ENCODE data around the gene UNC13C.

Gene UNC13C

GRCh38 chr15:54605556-54605955, 627.3 kb downstream of the UNC13C start:
- FAIRE-seq = no peak

DNA sequence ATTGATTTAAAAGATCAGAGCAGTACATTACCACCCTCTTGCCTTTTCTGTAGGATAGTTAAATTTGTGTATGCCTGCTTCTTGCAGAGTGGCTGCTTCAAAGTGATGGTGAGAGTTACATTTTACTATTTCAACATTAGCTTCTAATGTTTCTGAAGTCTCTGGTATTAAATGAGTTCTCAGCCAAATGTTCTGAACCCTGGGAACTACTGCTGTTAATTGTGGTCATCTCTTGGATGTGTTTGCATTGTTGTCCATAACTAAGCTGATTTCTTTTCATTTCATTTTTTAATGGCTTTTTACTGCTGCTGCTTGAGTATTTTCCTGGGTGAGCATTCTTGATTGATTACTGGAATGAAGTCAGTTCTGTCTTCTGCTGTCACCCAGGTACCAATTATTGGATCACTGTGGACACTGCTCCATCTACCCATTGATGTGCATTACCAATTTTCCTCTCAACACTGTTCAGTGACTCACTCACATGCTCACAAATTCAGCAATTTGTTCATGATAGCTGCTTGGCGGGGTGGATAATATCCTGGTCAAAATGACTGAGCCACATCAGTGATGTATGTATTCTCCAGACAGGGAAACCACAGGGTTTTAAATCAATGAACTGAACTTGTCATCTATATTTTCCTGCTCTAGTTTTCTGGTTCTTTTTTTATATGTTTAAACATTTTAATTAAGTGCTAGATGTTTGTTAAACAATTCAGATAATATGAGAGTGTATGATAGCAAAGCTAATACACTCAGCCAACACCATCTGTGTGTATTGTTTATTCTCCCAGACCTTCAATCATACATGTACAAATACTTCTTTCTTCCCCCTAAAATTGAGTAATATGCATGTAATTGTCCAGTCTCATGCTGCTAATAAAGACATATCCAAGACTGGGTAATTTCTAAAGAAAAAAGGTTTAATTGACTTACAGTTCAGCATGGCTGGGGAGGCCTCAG, 630.9 kb downstream of the UNC13C start:
- DNase-seq (ENCODE audit: insufficient read length, low spot score) (no peak), FAIRE-seq (no peak)

More at GRCh38 chr15:54605556-54605955, 627.3 kb downstream of the UNC13C start:
- no peak for DNase-seq (ENCODE audit: insufficient read length, low spot score)

- DNase-seq (ENCODE audit: insufficient read length, low spot score) (no peak), FAIRE-seq (no peak)
Measured at GRCh38 chr15:54618120-54618519, 639.9 kb downstream of the UNC13C start.

DNA sequence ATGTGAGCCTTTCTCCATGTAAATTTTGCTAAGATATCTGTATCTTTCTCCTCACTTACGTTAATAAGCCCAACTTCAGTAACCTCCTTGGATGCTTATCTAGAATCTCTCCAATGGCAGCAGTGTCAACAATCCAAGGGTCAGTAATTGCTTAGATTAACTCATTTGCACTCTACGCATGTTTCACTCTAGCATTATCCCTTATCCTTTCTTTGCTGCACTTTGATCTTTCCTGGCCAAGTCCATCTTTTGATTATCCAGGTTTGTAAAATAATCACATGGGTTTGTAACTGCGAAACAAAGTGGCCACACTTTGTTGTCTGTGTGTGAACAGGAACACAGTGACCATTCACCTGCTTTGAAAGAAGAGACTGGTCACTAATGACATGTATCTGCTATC, 640.9 kb downstream of the UNC13C start:
- FAIRE-seq (no peak), DNase-seq (ENCODE audit: insufficient read length, low spot score) (no peak)

DNA sequence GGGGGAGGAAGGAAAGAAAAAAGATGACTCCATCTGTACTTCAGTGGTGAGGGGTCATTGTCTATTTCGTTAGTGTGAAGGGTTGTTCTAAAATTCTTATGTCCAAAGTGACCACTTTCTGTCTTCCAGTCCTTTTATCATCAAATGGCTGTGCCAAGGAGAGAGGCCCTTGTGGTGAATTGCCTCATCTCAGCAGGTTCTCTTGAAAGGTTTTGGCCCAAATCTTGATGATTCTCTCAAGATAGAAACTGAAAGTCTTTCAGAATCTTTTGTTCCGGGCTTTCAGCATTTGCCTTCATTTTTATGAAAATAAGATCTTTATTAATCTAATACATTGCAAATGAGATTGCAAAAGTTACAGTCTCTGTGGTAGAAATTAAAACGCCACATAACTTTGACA, 642.7 kb downstream of the UNC13C start:
- FAIRE-seq (no peak), DNase-seq (ENCODE audit: insufficient read length, low spot score) (no peak)

- FAIRE-seq (no peak), DNase-seq (ENCODE audit: insufficient read length, low spot score) (no peak)
Measured at GRCh38 chr15:54636147-54636546, 657.9 kb downstream of the UNC13C start.

DNA sequence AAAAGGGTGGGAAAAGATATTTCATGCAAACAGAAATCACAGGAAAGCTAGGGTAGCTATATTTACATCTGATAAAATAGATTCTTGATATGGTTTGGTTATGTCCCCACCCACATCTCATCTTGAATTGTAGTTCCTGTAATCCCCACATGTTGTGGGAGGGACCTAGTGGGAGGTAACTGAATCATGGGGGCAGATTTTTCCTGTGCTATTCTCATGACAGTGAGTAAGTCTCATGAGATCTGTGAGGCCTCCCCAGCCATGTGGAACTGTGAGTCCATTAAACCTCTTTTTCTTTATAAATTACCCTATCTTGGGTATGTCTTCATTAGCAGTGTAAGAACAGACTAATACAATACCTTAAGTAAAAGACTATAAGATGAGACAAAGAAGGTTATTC, 660.4 kb downstream of the UNC13C start:
- no peak for FAIRE-seq
- no peak for DNase-seq (ENCODE audit: insufficient read length, low spot score)

GRCh38 chr15:54640873-54641272, 662.6 kb downstream of the UNC13C start:
- DNase-seq (ENCODE audit: insufficient read length, low spot score) (no peak), FAIRE-seq (no peak)

DNA sequence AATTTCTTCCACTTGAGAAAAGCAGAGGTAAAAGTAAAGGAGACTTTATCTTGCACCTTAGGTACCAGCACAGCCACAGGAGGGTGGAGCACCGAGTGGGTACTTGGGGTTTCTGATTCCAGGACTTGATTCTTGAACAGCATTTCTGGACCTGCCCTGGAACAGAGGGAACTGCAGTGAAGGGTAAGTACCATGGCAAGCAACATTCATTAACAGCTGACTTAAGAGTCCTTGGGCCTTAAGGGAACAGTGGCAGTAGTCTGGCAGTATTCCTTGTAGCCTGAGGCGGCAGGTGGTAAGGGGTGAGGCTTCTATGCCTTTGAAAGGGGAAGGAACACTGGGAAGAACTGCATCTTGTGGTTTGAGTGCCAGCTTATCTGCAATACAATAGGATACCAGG, 666.6 kb downstream of the UNC13C start:
- FAIRE-seq (no peak), DNase-seq (ENCODE audit: insufficient read length, low spot score) (no peak)

DNA sequence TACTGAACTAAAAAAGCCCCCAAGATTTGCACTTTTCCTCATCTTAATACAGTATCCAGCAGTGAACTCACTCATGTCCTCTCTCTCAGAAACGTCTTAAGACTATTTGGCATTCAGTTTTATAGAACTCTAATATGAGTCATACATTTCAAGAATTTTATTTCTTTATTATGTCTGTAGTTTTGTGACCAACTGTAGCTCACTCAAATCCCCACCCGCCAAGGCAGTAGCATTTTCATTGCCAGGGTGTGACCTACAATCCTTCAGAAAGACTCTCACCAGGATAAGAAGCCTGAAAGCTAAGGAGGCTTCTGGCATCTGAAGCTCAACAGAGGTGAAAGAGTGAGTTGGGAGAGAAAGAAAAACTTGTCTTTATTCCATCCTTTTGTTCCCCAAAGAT, 681.4 kb downstream of the UNC13C start:
- FAIRE-seq (no peak), DNase-seq (ENCODE audit: insufficient read length, low spot score) (no peak)

DNA sequence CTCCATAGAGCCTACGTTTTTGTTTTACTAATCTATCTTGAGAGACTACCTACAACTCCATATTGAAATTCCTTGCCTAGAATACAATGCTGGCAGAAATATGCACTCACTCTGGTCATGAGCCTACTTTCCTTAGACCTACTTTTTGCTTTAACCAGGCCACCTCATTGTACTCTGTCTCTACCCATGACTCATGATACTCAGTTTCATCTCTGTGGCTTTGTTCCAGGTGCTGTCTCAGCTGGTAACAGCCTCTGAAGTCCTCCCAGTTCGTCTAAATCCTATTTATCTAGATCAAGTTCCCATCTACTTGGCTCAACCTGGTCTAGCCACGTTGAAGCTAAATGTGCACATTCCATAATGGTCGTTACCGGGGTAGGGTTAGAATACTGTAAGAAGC, 682.1 kb downstream of the UNC13C start:
- FAIRE-seq (no peak), DNase-seq (ENCODE audit: insufficient read length, low spot score) (no peak)

DNA sequence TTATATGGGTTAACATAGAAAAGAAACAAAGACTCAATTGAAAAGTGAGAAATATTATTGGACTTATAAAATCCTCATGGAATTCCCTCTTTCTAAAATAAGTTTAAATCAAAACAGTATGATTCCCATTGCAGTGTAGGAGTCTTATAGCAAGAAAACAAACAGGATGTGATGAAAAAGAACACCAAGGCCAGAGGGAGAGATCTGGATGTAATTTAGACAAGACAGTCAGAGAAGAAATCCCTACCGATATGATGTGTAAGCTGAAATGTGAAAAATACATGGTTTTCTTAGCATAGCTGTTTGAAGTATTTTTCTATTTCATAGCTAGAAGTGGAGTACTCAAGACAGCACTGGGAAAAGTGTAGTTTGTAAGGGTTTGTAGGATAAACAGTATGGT, 697.0 kb downstream of the UNC13C start:
- no peak for DNase-seq (ENCODE audit: insufficient read length, low spot score)
- no peak for FAIRE-seq

DNA sequence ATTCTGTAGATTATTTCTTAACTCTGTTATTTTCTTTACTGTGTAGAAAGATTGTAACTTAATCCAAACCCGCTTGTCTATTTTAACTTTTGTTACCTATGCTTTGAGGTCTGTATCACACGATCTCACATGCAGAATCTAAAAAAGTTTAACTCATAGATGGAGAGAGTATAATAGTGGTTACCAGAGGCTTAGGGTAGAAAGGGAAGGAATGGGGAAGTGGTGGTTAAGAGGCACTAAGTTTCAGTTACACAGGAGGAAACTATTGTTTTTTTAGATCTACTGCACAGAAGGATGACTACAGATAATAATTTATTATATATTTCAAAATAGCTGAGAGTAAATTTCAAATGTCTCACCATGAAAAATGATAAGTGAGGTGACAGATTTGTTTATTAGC, 703.3 kb downstream of the UNC13C start:
- DNase-seq (ENCODE audit: insufficient read length, low spot score) = no peak
- no peak for FAIRE-seq

Data from HTR-8/SVneo (cell line).